ENCODE data around the gene MRPL52.
"Not testable (repeated sequence)": the region's sequence is repeated elsewhere in the genome, so short reads cannot be mapped to it uniquely, and the experiment has no call there.

The MRPL52 gene

DNA sequence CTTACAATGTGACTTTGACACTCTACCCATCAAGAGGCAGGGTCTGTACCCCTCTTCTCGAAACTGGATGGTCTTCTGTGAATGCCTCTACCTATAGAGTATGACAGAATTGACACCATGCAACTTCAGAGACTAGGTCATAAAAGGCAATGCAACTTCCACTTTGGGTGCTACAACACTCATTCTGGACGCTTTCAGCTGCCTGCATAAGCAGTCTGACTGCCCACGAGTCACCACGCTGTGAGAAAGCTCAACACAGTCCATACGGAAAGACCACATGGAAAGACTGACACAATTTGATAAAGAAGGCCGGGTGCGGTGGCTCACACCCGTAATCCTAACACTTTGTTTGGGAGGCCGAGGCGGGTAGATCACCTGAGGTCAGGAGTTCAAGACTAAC lies 29.3 kb upstream of the MRPL52 start:
- no peak for DNase-seq (ENCODE audit: low read depth, low spot score)
- no peak overlapping the region for H3K4me3 ChIP-seq (ENCODE audit: low read depth, low read length)
- in situ Hi-C loops (cut with HindIII; ENCODE audit: low sequenced_read_pairs), result no loop called here
- TF ChIP-seq, protein P1, sequence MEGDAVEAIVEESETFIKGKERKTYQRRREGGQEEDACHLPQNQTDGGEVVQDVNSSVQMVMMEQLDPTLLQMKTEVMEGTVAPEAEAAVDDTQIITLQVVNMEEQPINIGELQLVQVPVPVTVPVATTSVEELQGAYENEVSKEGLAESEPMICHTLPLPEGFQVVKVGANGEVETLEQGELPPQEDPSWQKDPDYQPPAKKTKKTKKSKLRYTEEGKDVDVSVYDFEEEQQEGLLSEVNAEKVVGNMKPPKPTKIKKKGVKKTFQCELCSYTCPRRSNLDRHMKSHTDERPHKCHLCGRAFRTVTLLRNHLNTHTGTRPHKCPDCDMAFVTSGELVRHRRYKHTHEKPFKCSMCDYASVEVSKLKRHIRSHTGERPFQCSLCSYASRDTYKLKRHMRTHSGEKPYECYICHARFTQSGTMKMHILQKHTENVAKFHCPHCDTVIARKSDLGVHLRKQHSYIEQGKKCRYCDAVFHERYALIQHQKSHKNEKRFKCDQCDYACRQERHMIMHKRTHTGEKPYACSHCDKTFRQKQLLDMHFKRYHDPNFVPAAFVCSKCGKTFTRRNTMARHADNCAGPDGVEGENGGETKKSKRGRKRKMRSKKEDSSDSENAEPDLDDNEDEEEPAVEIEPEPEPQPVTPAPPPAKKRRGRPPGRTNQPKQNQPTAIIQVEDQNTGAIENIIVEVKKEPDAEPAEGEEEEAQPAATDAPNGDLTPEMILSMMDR (IDR thresholded peaks at IDR 0.05; ENCODE audit: low read depth, low read length), result no peak

- in situ Hi-C loops (cut with HindIII; ENCODE audit: low sequenced_read_pairs), result no loop called here
- no peak for DNase-seq (ENCODE audit: low read depth, low spot score)
- TF ChIP-seq, protein P1 (IDR thresholded peaks at IDR 0.05; ENCODE audit: low read depth, low read length), result no peak
- no peak overlapping the region for H3K4me3 ChIP-seq (ENCODE audit: low read depth, low read length)
These were observed 28.0 kb upstream of the MRPL52 start for GRCh38 chr14:22801716-22802115.

DNA sequence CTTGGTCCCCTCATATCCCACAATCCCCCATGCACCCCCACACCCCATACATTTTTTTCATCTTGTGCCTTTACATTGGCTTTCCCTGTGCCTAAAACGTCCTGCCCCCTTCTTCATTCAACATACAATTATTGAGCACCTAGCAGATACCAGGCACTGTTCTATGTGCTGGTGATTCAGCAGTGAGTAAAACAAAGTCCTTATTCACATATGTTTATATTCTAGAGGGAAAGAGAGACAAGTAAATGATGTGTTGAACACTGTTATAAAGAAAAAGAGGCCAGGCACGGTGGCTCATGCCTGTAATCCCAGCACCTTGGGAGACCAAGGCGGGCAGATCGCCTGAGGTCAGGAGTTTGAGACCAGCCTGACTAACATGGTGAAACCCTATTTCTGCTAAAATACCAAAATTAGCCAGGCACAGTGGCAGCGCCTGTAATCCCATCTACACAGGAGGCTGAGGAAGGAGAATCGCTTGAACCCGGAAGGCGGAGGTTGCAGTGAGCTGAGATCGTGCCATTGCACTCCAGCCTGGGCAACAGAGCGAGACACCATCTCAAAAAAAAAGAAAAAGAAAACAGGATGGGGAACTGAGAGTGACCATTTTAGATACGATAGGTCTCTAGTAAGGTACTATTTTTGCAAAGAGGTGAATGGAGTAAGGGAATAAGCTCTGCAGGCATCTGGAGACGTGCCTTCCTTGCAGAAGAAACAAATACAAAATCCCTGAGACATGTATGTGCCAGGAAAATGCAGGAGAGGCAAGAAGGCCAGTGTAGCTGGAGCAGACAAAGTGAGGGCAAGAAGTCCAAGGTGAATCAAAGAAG lies 26.6 kb upstream of the MRPL52 start:
- in situ Hi-C loops (cut with HindIII; ENCODE audit: low sequenced_read_pairs), result no loop called here
- TF ChIP-seq, protein P1 (IDR thresholded peaks at IDR 0.05; ENCODE audit: low read depth, low read length), result no peak
- no peak overlapping the region for H3K4me3 ChIP-seq (ENCODE audit: low read depth, low read length)
- no peak for DNase-seq (ENCODE audit: low read depth, low spot score)

GRCh38 chr14:22803687-22803974 lies 26.1 kb upstream of the MRPL52 start:
- in situ Hi-C loops (cut with HindIII; ENCODE audit: low sequenced_read_pairs), result no loop called here
- DNase-seq (ENCODE audit: low read depth, low spot score), result no peak
- TF ChIP-seq, protein P1 (IDR thresholded peaks at IDR 0.05; ENCODE audit: low read depth, low read length), result no peak
- no peak overlapping the region for H3K4me3 ChIP-seq (ENCODE audit: low read depth, low read length)

DNA sequence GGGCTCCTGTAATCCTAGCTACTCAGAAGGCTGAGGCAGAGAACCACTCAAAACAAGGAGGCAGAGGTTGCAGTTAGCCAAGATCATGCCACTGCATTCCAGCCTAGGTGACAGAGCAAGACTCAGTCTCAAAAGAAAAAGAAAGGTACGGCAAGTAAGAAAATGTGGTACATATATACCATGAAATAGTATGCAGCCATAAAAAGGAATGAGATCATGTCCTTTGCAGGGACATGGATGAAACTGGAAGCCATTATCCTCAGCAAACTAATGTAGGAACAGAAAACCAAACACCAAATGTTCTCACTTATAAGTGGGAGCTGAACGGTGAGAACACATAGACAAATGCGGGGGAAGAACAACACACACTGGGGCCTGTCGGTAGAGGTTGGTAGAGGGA lies 24.5 kb upstream of the MRPL52 start:
- H3K4me3 ChIP-seq (ENCODE audit: low read depth, low read length); DNase-seq (ENCODE audit: low read depth, low spot score); in situ Hi-C loops (cut with HindIII; ENCODE audit: low sequenced_read_pairs): not testable (repeated sequence)

DNA sequence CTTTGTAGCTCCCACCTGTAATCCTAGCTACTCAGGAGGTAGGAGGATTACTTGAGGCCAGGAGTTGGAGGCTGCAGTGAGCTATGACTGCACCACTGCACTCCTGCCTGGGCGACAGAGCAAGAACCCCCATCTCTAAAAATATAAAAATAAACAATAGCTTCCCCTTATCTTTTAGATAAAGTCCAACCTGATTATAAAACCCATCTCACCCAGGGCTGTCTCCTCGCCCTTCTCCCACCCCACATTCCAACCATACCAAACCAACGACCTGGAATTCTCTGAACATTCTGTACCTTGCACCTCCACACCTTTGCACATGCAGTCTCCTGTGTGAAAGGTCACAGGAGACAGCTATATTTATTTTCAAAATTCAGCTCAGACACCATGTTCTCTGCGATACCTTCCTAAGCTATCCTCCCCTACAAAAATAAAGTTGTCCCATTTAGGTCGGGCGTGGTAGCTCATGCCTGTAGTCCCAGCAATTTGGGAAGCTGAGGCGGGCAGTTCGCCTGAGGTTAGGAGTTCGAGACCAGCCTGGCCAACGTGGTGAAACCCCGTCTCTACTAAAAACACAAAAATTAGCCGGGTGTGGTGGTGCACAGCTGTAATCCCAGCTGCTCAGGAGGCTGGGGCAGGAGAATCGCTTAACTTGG lies 22.1 kb upstream of the MRPL52 start:
- TF ChIP-seq, protein P1 (IDR thresholded peaks at IDR 0.05; ENCODE audit: low read depth, low read length), result no peak
- in situ Hi-C loops (cut with HindIII; ENCODE audit: low sequenced_read_pairs), result no loop called here
- DNase-seq (ENCODE audit: low read depth, low spot score), result no peak
- no peak overlapping the region for H3K4me3 ChIP-seq (ENCODE audit: low read depth, low read length)

Measured in astrocyte of the spinal cord (primary cell).